Measurements from ENCODE around the gene PLCH1.
"Not testable (repeated sequence)": the region's sequence is repeated elsewhere in the genome, so short reads cannot be mapped to it uniquely, and the experiment has no call there.

PLCH1 gene

GRCh38 chr3:155641956-155642355 lies 102.9 kb downstream of the PLCH1 start:
- no peak for DNase-seq

GRCh38 chr3:155640098-155640497 lies 104.8 kb downstream of the PLCH1 start:
- no peak for DNase-seq

- DNase-seq: no peak
These were observed 105.3 kb downstream of the PLCH1 start for GRCh38 chr3:155639462-155640055.

GRCh38 chr3:155638461-155638860 lies 106.4 kb downstream of the PLCH1 start:
- DNase-seq: not testable (repeated sequence)

- no peak for DNase-seq
These were observed 107.3 kb downstream of the PLCH1 start for GRCh38 chr3:155637567-155637966.

DNA sequence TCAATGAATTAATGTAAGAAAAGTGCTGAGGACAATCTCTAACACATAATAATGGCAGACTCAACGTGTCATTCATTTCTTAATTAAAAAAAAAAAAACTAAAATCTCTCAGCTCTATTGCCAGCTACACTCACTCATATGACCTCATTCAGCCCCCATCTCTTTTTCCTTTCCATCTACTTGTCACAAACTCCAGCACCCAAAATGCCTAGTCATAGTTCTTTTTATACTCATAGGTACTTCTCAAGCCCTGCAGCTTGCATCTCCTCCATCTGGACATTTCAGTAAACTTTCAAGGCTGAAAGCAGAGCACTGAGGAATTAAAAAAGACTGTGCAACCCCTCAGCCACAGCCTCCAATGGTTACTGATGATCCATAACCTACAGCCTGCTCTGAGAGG lies 109.8 kb downstream of the PLCH1 start:
- no peak for DNase-seq

DNA sequence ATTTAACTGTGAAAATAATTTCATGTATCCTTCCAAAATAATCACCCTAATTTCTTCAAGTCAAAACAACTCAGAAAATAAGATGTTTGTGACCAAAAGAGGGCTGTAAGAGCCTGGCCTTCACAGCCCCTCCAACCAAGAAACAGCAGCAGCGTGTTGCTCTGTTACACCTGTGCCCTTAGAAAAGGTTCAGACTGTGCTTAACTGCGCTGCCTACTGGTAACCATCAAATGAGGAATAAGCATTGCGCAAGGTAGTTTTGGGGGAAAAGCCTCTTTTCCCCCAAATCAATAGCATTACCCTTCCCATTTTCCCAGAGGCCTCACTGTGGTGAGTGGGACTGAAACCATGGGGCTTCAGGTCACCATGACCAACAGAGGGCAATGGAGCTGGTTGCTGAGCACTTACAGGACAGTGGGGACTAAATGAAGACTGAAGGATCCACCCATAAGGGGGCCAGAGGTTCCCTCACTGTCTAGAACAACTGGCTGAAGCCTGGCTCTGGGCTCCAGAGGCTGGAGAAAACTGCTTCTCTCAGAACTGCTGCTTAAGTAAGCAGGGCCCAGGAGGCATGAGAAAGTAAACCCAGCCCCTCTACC lies 110.7 kb downstream of the PLCH1 start:
- DNase-seq: no peak

- no peak for DNase-seq
These were observed 113.4 kb downstream of the PLCH1 start for GRCh38 chr3:155631323-155632019.

DNA sequence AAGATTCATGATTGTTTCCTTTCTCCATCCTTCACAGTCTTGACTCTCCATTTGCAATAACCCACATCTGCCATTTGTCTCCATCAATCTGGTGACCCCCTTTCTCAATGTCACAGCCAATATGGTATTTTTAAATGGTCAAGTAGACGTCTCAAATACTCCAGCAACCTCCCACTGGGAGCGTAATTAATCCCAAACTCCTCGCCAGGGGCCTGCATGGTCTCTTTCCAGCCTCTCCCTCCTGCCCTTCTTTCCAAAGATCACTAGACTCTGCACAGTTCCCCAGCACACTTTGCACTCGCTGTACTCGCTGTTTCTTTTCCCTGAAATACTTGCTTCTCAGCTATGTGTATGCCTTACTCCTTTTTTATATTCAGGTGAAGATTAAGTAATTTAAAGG lies 115.3 kb downstream of the PLCH1 start:
- DNase-seq: no peak

DNA sequence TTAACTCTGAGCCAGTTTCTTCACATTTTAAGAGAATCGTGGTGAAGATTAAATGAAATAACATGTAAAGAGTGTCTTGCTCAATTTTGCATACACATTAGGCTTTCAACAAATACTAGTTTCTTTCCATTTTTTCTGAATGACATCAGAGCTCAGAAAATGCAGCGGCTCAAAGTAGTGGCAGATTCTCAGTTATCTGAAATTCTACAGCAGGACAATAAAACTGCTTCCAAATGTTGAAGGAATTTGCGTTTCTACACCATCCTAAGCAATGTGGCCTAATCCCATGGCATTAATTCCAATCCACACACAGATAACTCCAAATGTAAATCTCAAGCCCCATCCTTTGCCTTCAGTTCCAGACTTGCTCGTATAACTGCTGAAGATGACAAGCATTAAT lies 115.8 kb downstream of the PLCH1 start:
- no peak for DNase-seq

DNA sequence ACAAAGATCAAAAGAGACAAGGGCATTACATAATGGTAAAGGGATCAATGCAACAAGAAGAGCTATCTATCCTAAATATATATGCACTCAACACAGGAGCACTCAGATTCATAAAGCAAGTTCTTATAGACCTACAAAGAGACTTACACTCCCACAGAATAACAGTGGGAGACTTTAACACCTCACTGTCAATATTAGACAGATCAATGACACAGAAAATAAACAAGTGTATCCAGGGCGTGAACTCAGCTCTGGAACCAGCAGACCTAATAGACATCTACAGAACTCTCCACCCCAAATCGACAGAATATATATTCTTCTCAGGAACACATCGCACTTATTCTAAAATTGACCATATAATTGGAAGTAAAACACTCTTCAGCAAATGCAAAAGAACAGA lies 122.2 kb downstream of the PLCH1 start:
- not testable (repeated sequence) for DNase-seq

- DNase-seq: not testable (repeated sequence)
These were observed 124.3 kb downstream of the PLCH1 start for GRCh38 chr3:155620552-155620951.

GRCh38 chr3:155619118-155619915 lies 125.6 kb downstream of the PLCH1 start:
- DNase-seq: no peak

- no peak for DNase-seq
These were observed 126.3 kb downstream of the PLCH1 start for GRCh38 chr3:155618543-155618942.

DNA sequence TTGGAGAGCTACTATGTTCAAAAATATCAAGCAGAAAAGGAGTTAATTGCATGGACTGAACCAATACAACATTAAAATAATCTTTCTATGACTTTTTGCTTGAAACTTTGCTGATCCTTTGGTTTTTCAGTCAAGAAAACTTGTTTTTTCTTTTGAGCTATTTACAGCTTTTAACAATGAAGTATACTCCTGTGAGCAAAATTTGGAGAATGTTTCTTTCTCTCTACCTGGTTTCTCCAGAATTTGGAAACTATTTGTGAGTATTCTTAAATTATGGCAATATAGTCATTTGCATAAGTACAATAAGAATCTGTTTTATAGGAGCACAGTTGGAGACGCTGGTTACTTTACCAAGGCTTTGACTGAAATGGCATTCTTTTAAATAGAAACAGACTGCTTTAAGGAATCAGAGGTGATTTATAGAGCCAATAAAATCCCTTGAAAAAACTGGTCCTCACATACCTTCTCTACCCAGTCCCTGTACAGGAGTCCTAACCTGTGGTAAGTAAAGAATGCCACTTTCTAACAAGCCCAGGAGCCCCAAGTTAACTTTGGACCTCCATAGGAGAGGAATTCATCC lies 127.4 kb downstream of the PLCH1 start:
- DNase-seq: no peak

DNA sequence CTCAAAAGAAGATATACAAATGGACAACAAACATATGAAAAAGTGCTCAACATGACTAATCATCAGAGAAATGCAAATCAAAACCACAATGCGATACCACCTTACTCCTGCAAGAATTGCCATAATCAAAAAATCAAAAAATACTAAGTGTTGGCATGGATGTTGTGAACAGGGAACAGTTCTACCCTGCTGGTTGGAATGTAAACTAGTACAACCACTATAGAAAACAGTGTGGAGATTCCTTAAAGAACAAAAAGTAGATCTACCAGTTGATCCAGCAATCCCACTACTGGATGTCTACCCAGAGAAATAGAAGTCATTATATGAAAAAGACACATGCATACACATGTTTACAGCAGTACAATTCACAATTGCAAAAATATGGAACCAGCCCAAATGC lies 129.7 kb downstream of the PLCH1 start:
- DNase-seq: not testable (repeated sequence)

GRCh38 chr3:155614410-155614809 lies 130.5 kb downstream of the PLCH1 start:
- not testable (repeated sequence) for DNase-seq

DNA sequence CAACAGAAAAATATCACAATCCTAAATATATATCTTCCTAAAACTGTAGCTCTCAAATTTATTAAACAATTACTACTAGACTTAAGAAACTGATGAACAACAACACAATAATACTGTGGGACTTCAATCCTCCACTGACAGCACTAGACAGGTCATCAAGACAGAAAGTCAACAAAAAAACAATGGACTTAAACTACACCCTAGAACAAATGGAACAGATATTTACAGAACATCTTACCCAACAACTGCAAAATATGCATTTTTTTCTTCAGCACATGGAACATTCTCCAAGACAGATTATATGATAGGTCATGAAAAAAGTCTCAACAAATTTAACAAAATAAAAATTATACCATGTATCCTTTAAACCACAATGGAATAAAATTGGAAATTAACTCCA lies 133.4 kb downstream of the PLCH1 start:
- DNase-seq: no peak

GRCh38 chr3:155609586-155609985 lies 135.3 kb downstream of the PLCH1 start:
- no peak for DNase-seq

GRCh38 chr3:155608228-155608920 lies 136.5 kb downstream of the PLCH1 start:
- no peak for DNase-seq

DNA sequence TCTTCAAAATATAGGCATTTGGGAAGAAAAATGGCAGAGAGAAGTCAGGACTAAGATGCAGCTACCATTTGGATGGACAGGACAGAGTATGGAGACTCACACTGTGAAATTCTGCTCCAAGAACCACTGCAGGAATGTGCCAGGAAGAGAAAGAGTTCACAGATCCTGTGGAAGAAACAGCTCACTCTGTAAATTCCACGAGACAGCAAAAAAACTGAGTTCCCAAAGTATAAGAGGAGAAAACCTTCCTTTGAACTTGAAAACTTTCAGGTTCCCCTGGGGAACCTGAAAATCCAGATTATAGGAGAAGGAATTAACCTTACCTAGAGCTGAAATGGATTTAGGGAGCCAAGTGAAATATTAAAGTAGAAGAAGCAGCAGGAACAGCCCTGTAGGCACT lies 137.1 kb downstream of the PLCH1 start:
- no peak for DNase-seq

DNA sequence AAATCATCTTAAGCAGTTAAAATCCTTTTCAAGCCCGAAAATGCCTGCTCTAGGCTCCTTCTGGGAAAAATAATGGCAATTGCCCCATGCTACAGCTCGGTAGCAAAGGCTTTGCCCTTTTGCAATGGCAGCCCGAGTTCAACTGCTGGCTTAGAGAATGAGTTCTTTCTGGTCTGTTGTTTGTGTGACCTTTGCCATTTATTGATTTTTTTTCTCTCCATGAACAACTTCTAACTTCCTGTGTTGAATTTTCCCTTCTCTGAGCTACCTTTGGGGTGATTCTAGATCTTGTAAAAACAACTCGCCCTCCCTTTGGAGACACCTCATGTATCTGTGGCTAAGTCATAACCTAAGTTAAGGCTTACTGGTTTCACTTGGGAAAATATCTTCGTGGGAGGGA lies 139.3 kb downstream of the PLCH1 start:
- no peak for DNase-seq

DNA sequence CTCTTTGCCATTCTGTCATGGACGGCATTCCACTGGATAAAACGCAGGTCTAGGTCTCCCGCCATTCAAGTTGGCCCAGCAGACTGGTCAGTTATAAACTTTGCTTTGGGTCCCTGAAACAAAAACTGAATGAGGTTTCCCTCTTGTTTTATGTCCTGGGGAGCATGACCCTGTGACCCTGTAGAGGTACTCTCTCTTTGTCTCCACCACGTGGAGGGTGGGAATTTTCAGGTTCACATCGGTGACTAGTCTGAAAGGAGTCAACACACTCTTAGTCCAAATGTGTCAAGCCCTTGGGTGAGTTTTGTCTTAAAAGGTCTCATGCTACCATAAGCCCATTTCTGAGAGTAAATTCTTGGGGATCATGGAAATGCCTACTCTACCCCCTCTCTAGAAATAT lies 139.9 kb downstream of the PLCH1 start:
- DNase-seq: no peak

Data from activated CD4-positive, alpha-beta T cell treated with anti-CD3 and anti-CD28 coated beads for 4 hours (primary cell).